ENCODE results near the gene CCN6. TPM values are rescaled to one million over a fixed set of nuclear protein-coding genes. Genes with fewer than 3 reads are reported as not detected.

Gene CCN6
- total RNA-seq, 1 experiment from 2014 or later, result not detected

DNA sequence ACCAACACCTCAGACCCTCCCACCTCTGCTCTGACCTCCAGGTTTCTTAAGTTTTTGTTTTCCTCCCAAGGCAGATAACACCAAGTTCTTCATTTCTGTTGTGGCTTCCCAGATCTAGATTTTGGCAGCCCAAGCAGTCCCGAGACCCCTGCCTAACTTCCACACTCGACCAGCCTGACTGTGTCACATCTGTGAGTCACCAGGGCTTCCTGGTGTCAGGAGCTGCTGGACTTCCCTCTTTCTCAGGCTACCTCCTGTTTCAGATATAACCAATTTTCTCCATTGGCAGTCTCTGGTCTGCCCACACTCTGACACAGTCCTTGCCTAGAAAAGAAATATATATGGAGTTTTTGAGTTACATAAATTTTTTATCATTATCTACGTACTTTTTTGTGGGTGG is 46.1 kb upstream of the CCN6 start:
- no peak overlapping the region for H3K27ac Mint-ChIP-seq
- Histone ChIP-seq H3K4me2 (ENCODE audit: insufficient read depth, insufficient read length, low read length) (no peak overlapping the region), H2BK12ac (ENCODE audit: insufficient read length, low read depth, low read length) (no peak overlapping the region), H2AFZ (ENCODE audit: low read length) (no peak overlapping the region), H3K18ac (ENCODE audit: insufficient read length, low read depth, low read length) (no peak overlapping the region), H3K23me2 (ENCODE audit: insufficient read length, low read depth, low read length, poor library complexity, severe bottlenecking) (no peaks in the 10 kb centered on the region), H2BK5ac (ENCODE audit: insufficient read length, low read length) (no peak overlapping the region), H3K27me3 (ENCODE audit: insufficient read depth, low read length) (no peaks in the 10 kb centered on the region), H3K27ac (ENCODE audit: insufficient read length, low read depth, low read length) (no peak overlapping the region), H4K8ac (replicated peaks; ENCODE audit: insufficient read length, low read depth, low read length) (no peak overlapping the region), H4K91ac (ENCODE audit: insufficient read length, low read depth, low read length) (no peak overlapping the region), H3K9ac (ENCODE audit: extremely low read depth, insufficient read length, low read length) (no peak overlapping the region), H3K56ac (ENCODE audit: insufficient read length, low read depth, low read length) (no peak overlapping the region), H2BK120ac (ENCODE audit: low read depth, low read length, poor library complexity, severe bottlenecking) (no peak overlapping the region), H3K23ac (ENCODE audit: insufficient read length, low read depth, low read length) (no peak overlapping the region), H2BK15ac (ENCODE audit: low read depth, low read length) (no peak overlapping the region), H3K4ac (ENCODE audit: low read depth, low read length) (no peak overlapping the region), H3K79me2 (ENCODE audit: insufficient read depth, low read length) (no peaks in the 10 kb centered on the region), H3K79me1 (ENCODE audit: insufficient read depth, low read depth, low read length, poor library complexity, severe bottlenecking) (no peaks in the 10 kb centered on the region), H4K5ac (ENCODE audit: insufficient read length, low read depth, low read length) (no peak overlapping the region), H2AK5ac (ENCODE audit: insufficient read length, low read length) (no peak overlapping the region), H2BK20ac (ENCODE audit: low read depth, low read length, poor library complexity, severe bottlenecking) (no peak overlapping the region), H3T11ph (ENCODE audit: low read length) (no peak overlapping the region), H3K9me3 (ENCODE audit: control insufficient read depth, low read depth, low read length) (no peaks in the 10 kb centered on the region), H3K4me1 (ENCODE audit: insufficient read depth, low read length) (no peaks in the 10 kb centered on the region), H4K20me1 (ENCODE audit: control insufficient read depth, insufficient read depth, insufficient read length) (no peaks in the 10 kb centered on the region), H3K14ac (ENCODE audit: insufficient read depth, low read length) (no peak overlapping the region)
- no peaks in the 10 kb centered on the region for H3K9me3 Mint-ChIP-seq
- H3K4me1 Mint-ChIP-seq, result peaks cover 0 to 8% of the 10 kb centered on the region in 2 experiments; a peak in 2 of 4 replicates
- no CpG with 5 or more reads among the region's 3 CpGs for WGBS (ENCODE audit: extremely low coverage, insufficient read length, low lambda C conversion rate)
- TF ChIP-seq, protein P1, sequence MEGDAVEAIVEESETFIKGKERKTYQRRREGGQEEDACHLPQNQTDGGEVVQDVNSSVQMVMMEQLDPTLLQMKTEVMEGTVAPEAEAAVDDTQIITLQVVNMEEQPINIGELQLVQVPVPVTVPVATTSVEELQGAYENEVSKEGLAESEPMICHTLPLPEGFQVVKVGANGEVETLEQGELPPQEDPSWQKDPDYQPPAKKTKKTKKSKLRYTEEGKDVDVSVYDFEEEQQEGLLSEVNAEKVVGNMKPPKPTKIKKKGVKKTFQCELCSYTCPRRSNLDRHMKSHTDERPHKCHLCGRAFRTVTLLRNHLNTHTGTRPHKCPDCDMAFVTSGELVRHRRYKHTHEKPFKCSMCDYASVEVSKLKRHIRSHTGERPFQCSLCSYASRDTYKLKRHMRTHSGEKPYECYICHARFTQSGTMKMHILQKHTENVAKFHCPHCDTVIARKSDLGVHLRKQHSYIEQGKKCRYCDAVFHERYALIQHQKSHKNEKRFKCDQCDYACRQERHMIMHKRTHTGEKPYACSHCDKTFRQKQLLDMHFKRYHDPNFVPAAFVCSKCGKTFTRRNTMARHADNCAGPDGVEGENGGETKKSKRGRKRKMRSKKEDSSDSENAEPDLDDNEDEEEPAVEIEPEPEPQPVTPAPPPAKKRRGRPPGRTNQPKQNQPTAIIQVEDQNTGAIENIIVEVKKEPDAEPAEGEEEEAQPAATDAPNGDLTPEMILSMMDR (conservative IDR thresholded peaks at IDR 0.05), result no peak
- DNase-seq, result no peak
- no peak overlapping the region for H3K4me3 Mint-ChIP-seq
- H3K27me3 Mint-ChIP-seq (ENCODE audit: low read depth), result peaks cover 3% of the 10 kb centered on the region
- H3K36me3 Mint-ChIP-seq (ENCODE audit: insufficient read depth in 1 of 3, low read depth in 3 of 3), result no peaks in the 10 kb centered on the region
